ENCODE data around the gene UQCC5. TPM values are rescaled to one million over a fixed set of nuclear protein-coding genes. Genes with fewer than 3 reads are reported as not detected.
A peak's percentile ranks its signal among the peaks of the same experiment; 100 is the strongest.

UQCC5 gene
- total RNA-seq, 1 donor from 2014 or later: 18.6 TPM

GRCh38 chr3:52522651-52523251, 13.7 kb upstream of the UQCC5 start:
- Mint-ChIP-seq H3K4me1 (ENCODE audit: unreplicated experiment) (peaks cover 3% of the 10 kb centered on the region), H3K9me3 (ENCODE audit: unreplicated experiment) (no peaks in the 10 kb centered on the region), H3K36me3 (ENCODE audit: unreplicated experiment) (peaks cover 13% of the 10 kb centered on the region), H3K27ac (ENCODE audit: unreplicated experiment) (no peak overlapping the region), H3K27me3 (ENCODE audit: unreplicated experiment) (no peaks in the 10 kb centered on the region), H3K4me3 (ENCODE audit: unreplicated experiment) (no peak overlapping the region)
- TF ChIP-seq CTCF (IDR thresholded peaks at IDR 0.05): no peak
- DNase-seq (ENCODE audit: extremely low spot score, unreplicated experiment): no peak

- H3K27ac Mint-ChIP-seq (ENCODE audit: unreplicated experiment): no peak overlapping the region
- no peak for DNase-seq (ENCODE audit: extremely low spot score, unreplicated experiment)
- H3K27me3 Mint-ChIP-seq (ENCODE audit: unreplicated experiment): no peaks in the 10 kb centered on the region
- no peak for TF ChIP-seq CTCF (IDR thresholded peaks at IDR 0.05)
- H3K9me3 Mint-ChIP-seq (ENCODE audit: unreplicated experiment): no peaks in the 10 kb centered on the region
- no peak overlapping the region for H3K4me3 Mint-ChIP-seq (ENCODE audit: unreplicated experiment)
- peaks cover 17% of the 10 kb centered on the region for H3K36me3 Mint-ChIP-seq (ENCODE audit: unreplicated experiment)
- H3K4me1 Mint-ChIP-seq (ENCODE audit: unreplicated experiment): peaks cover 3% of the 10 kb centered on the region
These were observed 12.8 kb upstream of the UQCC5 start for GRCh38 chr3:52523386-52524257.

- H3K27me3 Mint-ChIP-seq (ENCODE audit: unreplicated experiment): no peaks in the 10 kb centered on the region
- H3K36me3 Mint-ChIP-seq (ENCODE audit: unreplicated experiment): peaks cover 22% of the 10 kb centered on the region
- H3K4me3 Mint-ChIP-seq (ENCODE audit: unreplicated experiment): no peak overlapping the region
- no peak overlapping the region for H3K27ac Mint-ChIP-seq (ENCODE audit: unreplicated experiment)
- no peaks in the 10 kb centered on the region for H3K9me3 Mint-ChIP-seq (ENCODE audit: unreplicated experiment)
- H3K4me1 Mint-ChIP-seq (ENCODE audit: unreplicated experiment): peaks cover 3% of the 10 kb centered on the region
- no peak for TF ChIP-seq CTCF (IDR thresholded peaks at IDR 0.05)
- no peak for DNase-seq (ENCODE audit: extremely low spot score, unreplicated experiment)
These were observed 12.1 kb upstream of the UQCC5 start for GRCh38 chr3:52524258-52524751.

GRCh38 chr3:52524752-52525679, 11.4 kb upstream of the UQCC5 start:
- TF ChIP-seq CTCF (IDR thresholded peaks at IDR 0.05): no peak
- H3K36me3 Mint-ChIP-seq (ENCODE audit: unreplicated experiment): peaks cover 22% of the 10 kb centered on the region
- DNase-seq (ENCODE audit: extremely low spot score, unreplicated experiment): no peak
- no peaks in the 10 kb centered on the region for H3K9me3 Mint-ChIP-seq (ENCODE audit: unreplicated experiment)
- no peaks in the 10 kb centered on the region for H3K27me3 Mint-ChIP-seq (ENCODE audit: unreplicated experiment)
- H3K27ac Mint-ChIP-seq (ENCODE audit: unreplicated experiment): peak overlapping the region; percentile 41
- H3K4me3 Mint-ChIP-seq (ENCODE audit: unreplicated experiment): no peak overlapping the region
- H3K4me1 Mint-ChIP-seq (ENCODE audit: unreplicated experiment): peaks cover 3% of the 10 kb centered on the region
